ENCODE results near the gene LCE4A.

Gene LCE4A

GRCh38 chr1:152745765-152746444 lies 37.9 kb downstream of the LCE4A start:
- DNase-seq = no peak

GRCh38 chr1:152747831-152748230 lies 39.9 kb downstream of the LCE4A start:
- DNase-seq = peak; percentile 10

GRCh38 chr1:152752225-152752624 lies 44.3 kb downstream of the LCE4A start:
- peak; percentile 69 for DNase-seq

- no peak for DNase-seq
Measured at GRCh38 chr1:152753586-152753985, 45.6 kb downstream of the LCE4A start.

GRCh38 chr1:152756872-152757271 lies 48.9 kb downstream of the LCE4A start:
- DNase-seq = no peak

- no peak for DNase-seq
Measured at GRCh38 chr1:152757747-152758146, 49.8 kb downstream of the LCE4A start, which contains the start of gene KPRP. TSS of gene KPRP (plus strand) at chr1:152758025. CDS start at chr1:152759589, 1,564 bp downstream.

- no peak for DNase-seq
Measured at GRCh38 chr1:152758636-152759035, 50.7 kb downstream of the LCE4A start.

Data from fibroblast of skin of abdomen (primary cell).